Myometrial cell (primary cell): ENCODE results near the gene TM9SF1. TPM values are rescaled to one million over a fixed set of nuclear protein-coding genes. Genes with fewer than 3 reads are reported as not detected.

Source experiments
- total RNA-seq: library from RNA; depleted of rRNA; stranded (reverse); fragments of >200 nt; gene quantifications from 2 replicates; pipeline ENCODE4 v1.2.3, GENCODE V29; 2015

Gene TM9SF1
- total RNA-seq, 1 donor from 2014 or later = 92.5 TPM

Other genes with a start within 250 kb of the TM9SF1 start
- 59.7 and 83.0 TPM in 2 replicates for gene DHRS4, start 241.7 kb downstream of the TM9SF1 start, total RNA-seq
- 22.5 and 25.9 TPM in 2 replicates for gene DHRS4L2, start 206.5 kb downstream of the TM9SF1 start, total RNA-seq
- gene CARMIL3, start 143.4 kb downstream of the TM9SF1 start, total RNA-seq = not detected in 2 replicates
- not detected in 2 replicates for gene CPNE6, start 123.9 kb downstream of the TM9SF1 start, total RNA-seq
- gene PCK2, start 101.1 kb downstream of the TM9SF1 start, total RNA-seq = 44.0 and 79.9 TPM in 2 replicates
- 57.1 and 70.3 TPM in 2 replicates for gene DCAF11, start 80.7 kb downstream of the TM9SF1 start, total RNA-seq
- gene NRL, start 80.5 kb downstream of the TM9SF1 start, total RNA-seq = under 0.01 and 0.29 TPM in 2 replicates
- not detected in 2 replicates for gene FITM1, start 64.8 kb downstream of the TM9SF1 start, total RNA-seq
- gene PSME1, start 59.2 kb downstream of the TM9SF1 start, total RNA-seq = 181 and 193 TPM in 2 replicates
- 14.0 and 20.2 TPM in 2 replicates for gene EMC9, start 53.9 kb downstream of the TM9SF1 start, total RNA-seq
- gene PSME2, start 48.8 kb downstream of the TM9SF1 start, total RNA-seq = 105 and 124 TPM in 2 replicates
- gene RNF31, start 47.9 kb downstream of the TM9SF1 start, total RNA-seq = 35.7 and 41.8 TPM in 2 replicates
- 66.8 and 80.4 TPM in 2 replicates for gene IRF9, start 34.2 kb downstream of the TM9SF1 start, total RNA-seq
- 20.0 and 44.7 TPM in 2 replicates for gene REC8, start 23.4 kb downstream of the TM9SF1 start, total RNA-seq
- gene IPO4, start 6.6 kb downstream of the TM9SF1 start, total RNA-seq = 70.4 and 79.0 TPM in 2 replicates
- gene TSSK4, start 10.3 kb upstream of the TM9SF1 start, total RNA-seq = not detected in 2 replicates
- 28.0 and 40.8 TPM in 2 replicates for gene CHMP4A, start 18.0 kb upstream of the TM9SF1 start, total RNA-seq
- gene MDP1, start 20.6 kb upstream of the TM9SF1 start, total RNA-seq = 11.8 and 12.8 TPM in 2 replicates
- 229 and 231 TPM in 2 replicates for gene NEDD8, start 36.9 kb upstream of the TM9SF1 start, total RNA-seq
- gene GMPR2, start 37.5 kb upstream of the TM9SF1 start, total RNA-seq = 83.0 and 111 TPM in 2 replicates
- gene TINF2, start 47.2 kb upstream of the TM9SF1 start, total RNA-seq = 48.6 and 95.1 TPM in 2 replicates
- gene TGM1, start 67.7 kb upstream of the TM9SF1 start, total RNA-seq = 0.35 and 4.0 TPM in 2 replicates
- 33.1 and 65.2 TPM in 2 replicates for gene RABGGTA, start 76.2 kb upstream of the TM9SF1 start, total RNA-seq
- gene DHRS1, start 104.3 kb upstream of the TM9SF1 start, total RNA-seq = 15.3 and 21.3 TPM in 2 replicates
- gene NOP9, start 104.4 kb upstream of the TM9SF1 start, total RNA-seq = 15.0 and 22.0 TPM in 2 replicates
- gene CIDEB, start 112.5 kb upstream of the TM9SF1 start, total RNA-seq = 1.4 and 2.3 TPM in 2 replicates
- gene LTB4R2, start 114.7 kb upstream of the TM9SF1 start, total RNA-seq = 0.18 and 1.4 TPM in 2 replicates
- gene LTB4R, start 116.1 kb upstream of the TM9SF1 start, total RNA-seq = under 0.01 and 0.71 TPM in 2 replicates
- gene ADCY4, start 139.6 kb upstream of the TM9SF1 start, total RNA-seq = not detected in 2 replicates
- gene RIPK3, start 144.6 kb upstream of the TM9SF1 start, total RNA-seq = not detected in 2 replicates
- gene NFATC4, start 172.7 kb upstream of the TM9SF1 start, total RNA-seq = 27.8 and 35.7 TPM in 2 replicates
- gene NYNRIN, start 203.6 kb upstream of the TM9SF1 start, total RNA-seq = 11.9 and 12.1 TPM in 2 replicates
- gene CBLN3, start 234.2 kb upstream of the TM9SF1 start, total RNA-seq = 2.8 and 4.6 TPM in 2 replicates
- gene KHNYN, start 234.5 kb upstream of the TM9SF1 start, total RNA-seq = 39.5 and 41.8 TPM in 2 replicates
- 18.1 and 32.9 TPM in 2 replicates for gene SDR39U1, start 247.3 kb upstream of the TM9SF1 start, total RNA-seq